COLO829 (cell line): ENCODE results near the gene ACSL6.

Source experiments
- DNase-seq: peaks from one replicate; pipeline ENCODE4 v3.0.0; 2012; ENCODE audit warnings: low spot score

ACSL6 gene

GRCh38 chr5:131999441-132000240 lies 11.8 kb downstream of the ACSL6 start:
- DNase-seq, result no peak

GRCh38 chr5:131999041-131999440 lies 12.4 kb downstream of the ACSL6 start:
- DNase-seq, result no peak

GRCh38 chr5:131998431-131999040 lies 12.9 kb downstream of the ACSL6 start:
- DNase-seq, result no peak

- DNase-seq, result no peak
Observed at GRCh38 chr5:131997727-131998117, 13.7 kb downstream of the ACSL6 start.

- no peak for DNase-seq
Observed at GRCh38 chr5:131997026-131997726, 14.3 kb downstream of the ACSL6 start.

- DNase-seq, result no peak
Observed at GRCh38 chr5:131996210-131997025, 15.0 kb downstream of the ACSL6 start.

- no peak for DNase-seq
Observed at GRCh38 chr5:131994533-131995226, 16.8 kb downstream of the ACSL6 start.

GRCh38 chr5:131994090-131994489 lies 17.4 kb downstream of the ACSL6 start:
- DNase-seq, result no peak

- DNase-seq, result no peak
Observed at GRCh38 chr5:131993676-131994075, 17.8 kb downstream of the ACSL6 start.

- DNase-seq, result no peak
Observed at GRCh38 chr5:131992370-131992769, 19.1 kb downstream of the ACSL6 start.

GRCh38 chr5:131991593-131992324 lies 19.7 kb downstream of the ACSL6 start:
- no peak for DNase-seq

GRCh38 chr5:131990716-131991115 lies 20.7 kb downstream of the ACSL6 start:
- no peak for DNase-seq

- DNase-seq, result no peak
Observed at GRCh38 chr5:131988601-131989000, 22.9 kb downstream of the ACSL6 start.

- no peak for DNase-seq
Observed at GRCh38 chr5:131987251-131987650, 24.2 kb downstream of the ACSL6 start.

- no peak for DNase-seq
Observed at GRCh38 chr5:131986161-131986912, 25.1 kb downstream of the ACSL6 start.

- no peak for DNase-seq
Observed at GRCh38 chr5:131984956-131985665, 26.3 kb downstream of the ACSL6 start.

GRCh38 chr5:131983244-131983771 lies 28.1 kb downstream of the ACSL6 start:
- DNase-seq, result peak; percentile 13

- DNase-seq, result no peak
Observed at GRCh38 chr5:131981516-131981915, 29.9 kb downstream of the ACSL6 start.

GRCh38 chr5:131980696-131981095 lies 30.8 kb downstream of the ACSL6 start:
- DNase-seq, result no peak
